Nephron (organoid): ENCODE measurements around the gene RUNX2.

Source experiments
- H3K27ac Mint-ChIP-seq, 3 experiments: 2 replicates each; pipeline ENCODE4 v1.8.0; 2020; ENCODE audit warnings: mixed read lengths in 3 of 3, mild to moderate bottlenecking in 2 of 3, moderate library complexity in 1 of 3
- H3K27me3 Mint-ChIP-seq: 2 replicates; pipeline ENCODE4 v1.8.0; 2021; ENCODE audit warnings: low read depth, mild to moderate bottlenecking, moderate library complexity, mixed read lengths
- H3K36me3 Mint-ChIP-seq: 2 replicates; pipeline ENCODE4 v1.8.0; 2020; ENCODE audit warnings: low read depth, mixed read lengths
- H3K4me1 Mint-ChIP-seq: 2 replicates; pipeline ENCODE4 v1.8.0; 2020; ENCODE audit warnings: mixed read lengths
- H3K4me3 Mint-ChIP-seq, 3 experiments: 2 replicates each; pipeline ENCODE4 v1.8.0; 2020; ENCODE audit warnings: mild to moderate bottlenecking in 3 of 3, mixed read lengths in 3 of 3, moderate library complexity in 2 of 3
- H3K9me3 Mint-ChIP-seq: 2 replicates; pipeline ENCODE4 v1.8.0; 2020; ENCODE audit warnings: mixed read lengths
- TF ChIP-seq, protein P1 (sequence below), 3 experiments: fragments of 200-600 bp; sonication (generic); IDR thresholded peaks; one replicate each; pipeline ENCODE4 v1.5.0; 2021; ENCODE audit warnings: antibody characterized with exemption in 3 of 3; ENCODE audit not compliant: unreplicated experiment in 3 of 3

The RUNX2 gene

DNA sequence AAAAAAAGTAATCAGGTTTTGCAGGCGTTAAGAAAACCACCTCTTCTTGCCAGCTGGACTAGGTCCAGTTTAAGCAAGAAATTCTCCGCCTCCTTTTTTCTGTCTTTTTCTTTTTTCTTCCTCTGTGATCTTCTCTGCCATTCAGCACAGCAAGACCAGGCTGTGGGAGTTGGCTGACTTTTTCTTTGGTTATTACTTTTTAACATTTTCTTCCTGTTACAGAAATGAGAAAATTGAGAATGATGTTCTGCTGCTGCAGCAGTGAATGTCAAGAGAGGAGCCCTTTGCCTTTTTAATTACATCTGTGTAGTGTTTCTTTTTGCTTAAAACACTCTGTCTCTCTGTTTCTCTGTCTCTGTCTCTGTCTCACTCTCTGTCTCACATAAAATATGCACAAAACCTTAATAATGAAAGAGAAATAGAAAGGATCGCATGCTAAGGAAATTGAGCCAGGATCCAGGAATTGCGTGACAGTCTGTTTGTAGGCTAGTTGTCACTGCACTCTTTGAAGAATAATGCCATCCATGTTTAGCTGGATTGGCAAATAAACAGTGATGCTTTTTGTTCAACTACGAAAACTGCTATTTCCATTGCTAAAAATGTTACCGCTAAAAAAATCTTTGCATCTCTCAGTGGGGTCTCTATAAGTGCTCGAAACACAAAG is 152.8 kb downstream of the RUNX2 start:
- no peaks in the 10 kb centered on the region for H3K9me3 Mint-ChIP-seq
- H3K27ac Mint-ChIP-seq: peak overlapping the region; percentile 23 to 56 (median 43)
- H3K4me3 Mint-ChIP-seq: no peak overlapping the region
- TF ChIP-seq, protein P1, sequence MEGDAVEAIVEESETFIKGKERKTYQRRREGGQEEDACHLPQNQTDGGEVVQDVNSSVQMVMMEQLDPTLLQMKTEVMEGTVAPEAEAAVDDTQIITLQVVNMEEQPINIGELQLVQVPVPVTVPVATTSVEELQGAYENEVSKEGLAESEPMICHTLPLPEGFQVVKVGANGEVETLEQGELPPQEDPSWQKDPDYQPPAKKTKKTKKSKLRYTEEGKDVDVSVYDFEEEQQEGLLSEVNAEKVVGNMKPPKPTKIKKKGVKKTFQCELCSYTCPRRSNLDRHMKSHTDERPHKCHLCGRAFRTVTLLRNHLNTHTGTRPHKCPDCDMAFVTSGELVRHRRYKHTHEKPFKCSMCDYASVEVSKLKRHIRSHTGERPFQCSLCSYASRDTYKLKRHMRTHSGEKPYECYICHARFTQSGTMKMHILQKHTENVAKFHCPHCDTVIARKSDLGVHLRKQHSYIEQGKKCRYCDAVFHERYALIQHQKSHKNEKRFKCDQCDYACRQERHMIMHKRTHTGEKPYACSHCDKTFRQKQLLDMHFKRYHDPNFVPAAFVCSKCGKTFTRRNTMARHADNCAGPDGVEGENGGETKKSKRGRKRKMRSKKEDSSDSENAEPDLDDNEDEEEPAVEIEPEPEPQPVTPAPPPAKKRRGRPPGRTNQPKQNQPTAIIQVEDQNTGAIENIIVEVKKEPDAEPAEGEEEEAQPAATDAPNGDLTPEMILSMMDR (IDR thresholded peaks at IDR 0.05; ENCODE audit: unreplicated experiment in 3 of 3): no peak
- peaks cover 34% of the 10 kb centered on the region for H3K4me1 Mint-ChIP-seq
- H3K36me3 Mint-ChIP-seq: no peaks in the 10 kb centered on the region
- no peaks in the 10 kb centered on the region for H3K27me3 Mint-ChIP-seq

DNA sequence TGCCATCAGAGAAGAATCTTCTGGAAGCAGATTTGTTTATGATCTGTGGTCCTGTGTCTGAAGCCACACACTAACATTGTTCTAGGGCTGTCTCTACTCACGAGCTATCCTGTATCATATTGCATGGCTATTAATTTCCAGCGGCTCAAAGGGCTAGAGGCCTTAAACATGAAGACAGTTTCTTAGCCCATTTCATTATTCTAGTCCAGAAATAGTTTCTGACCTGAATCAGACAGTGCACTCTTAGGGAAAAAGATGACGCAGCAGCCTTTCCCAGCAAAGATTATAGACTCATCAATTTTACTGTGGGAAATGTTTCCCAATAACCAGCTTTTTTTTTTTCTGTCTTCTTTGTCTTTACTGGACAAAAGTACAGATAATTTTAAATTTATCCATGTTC is 154.9 kb downstream of the RUNX2 start:
- Mint-ChIP-seq H3K4me1 (peaks cover 39% of the 10 kb centered on the region), H3K27ac (peak overlapping the region; percentile 46 to 71 (median 68)), H3K4me3 (no peak overlapping the region), H3K27me3 (no peaks in the 10 kb centered on the region), H3K9me3 (no peaks in the 10 kb centered on the region), H3K36me3 (no peaks in the 10 kb centered on the region)
- TF ChIP-seq, protein P1 (IDR thresholded peaks at IDR 0.05; ENCODE audit: unreplicated experiment in 3 of 3): no peak

GRCh38 chr6:45483501-45483900 is 155.4 kb downstream of the RUNX2 start:
- TF ChIP-seq, protein P1 (IDR thresholded peaks at IDR 0.05; ENCODE audit: unreplicated experiment in 3 of 3): no peak

DNA sequence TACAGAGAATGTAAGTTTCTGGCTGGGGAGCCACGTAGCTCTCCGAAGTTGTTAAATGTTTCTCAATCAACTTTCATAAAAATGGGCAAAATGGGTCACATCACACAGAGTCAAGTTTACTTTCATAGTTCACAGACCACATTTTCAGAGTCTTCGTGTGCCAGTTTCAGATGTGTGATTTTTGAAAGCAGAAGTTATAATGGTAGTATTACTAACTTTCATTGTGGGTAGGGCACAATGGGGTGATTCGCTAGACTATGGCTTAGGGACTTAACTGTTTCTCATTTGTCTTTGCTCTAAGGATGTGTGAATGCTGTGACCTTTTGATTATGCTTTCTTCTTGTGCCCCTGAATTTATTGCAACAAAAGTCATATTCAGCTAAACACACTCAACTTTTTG is 158.6 kb downstream of the RUNX2 start:
- Mint-ChIP-seq H3K9me3 (no peaks in the 10 kb centered on the region), H3K4me3 (no peak overlapping the region), H3K36me3 (no peaks in the 10 kb centered on the region), H3K27me3 (no peaks in the 10 kb centered on the region), H3K4me1 (peaks cover 30% of the 10 kb centered on the region), H3K27ac (no peak overlapping the region)
- TF ChIP-seq, protein P1 (IDR thresholded peaks at IDR 0.05; ENCODE audit: unreplicated experiment in 3 of 3): no peak

More at GRCh38 chr6:45483501-45483900, 155.4 kb downstream of the RUNX2 start:
- Mint-ChIP-seq H3K27ac (peak overlapping the region in 1 of 3 experiments; percentile 30), H3K36me3 (no peaks in the 10 kb centered on the region), H3K27me3 (no peaks in the 10 kb centered on the region), H3K4me1 (peaks cover 39% of the 10 kb centered on the region), H3K9me3 (no peaks in the 10 kb centered on the region), H3K4me3 (no peak overlapping the region)

DNA sequence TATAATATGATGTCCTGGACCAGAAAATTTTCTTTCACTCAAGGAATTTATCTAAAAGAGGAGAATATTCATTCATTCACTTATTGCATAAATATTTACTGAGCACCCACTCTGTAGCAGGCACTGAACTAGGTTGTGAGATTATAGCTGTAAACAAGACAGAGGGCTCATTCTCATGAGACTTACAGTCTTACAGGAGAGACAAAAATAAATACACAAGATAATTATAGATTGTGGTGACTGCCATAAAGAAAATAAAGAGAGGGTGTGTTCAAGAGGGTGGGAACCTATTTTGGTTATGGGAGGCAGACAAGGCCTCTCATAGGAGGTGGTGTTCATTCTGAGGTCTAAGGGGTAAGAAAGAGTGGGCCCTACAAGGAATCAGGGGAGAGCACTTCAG is 159.5 kb downstream of the RUNX2 start:
- H3K36me3 Mint-ChIP-seq: no peaks in the 10 kb centered on the region
- H3K27me3 Mint-ChIP-seq: no peaks in the 10 kb centered on the region
- TF ChIP-seq, protein P1 (IDR thresholded peaks at IDR 0.05; ENCODE audit: unreplicated experiment in 3 of 3): no peak
- H3K4me3 Mint-ChIP-seq: no peak overlapping the region
- H3K4me1 Mint-ChIP-seq: peaks cover 27% of the 10 kb centered on the region
- H3K27ac Mint-ChIP-seq: no peak overlapping the region
- H3K9me3 Mint-ChIP-seq: no peaks in the 10 kb centered on the region

DNA sequence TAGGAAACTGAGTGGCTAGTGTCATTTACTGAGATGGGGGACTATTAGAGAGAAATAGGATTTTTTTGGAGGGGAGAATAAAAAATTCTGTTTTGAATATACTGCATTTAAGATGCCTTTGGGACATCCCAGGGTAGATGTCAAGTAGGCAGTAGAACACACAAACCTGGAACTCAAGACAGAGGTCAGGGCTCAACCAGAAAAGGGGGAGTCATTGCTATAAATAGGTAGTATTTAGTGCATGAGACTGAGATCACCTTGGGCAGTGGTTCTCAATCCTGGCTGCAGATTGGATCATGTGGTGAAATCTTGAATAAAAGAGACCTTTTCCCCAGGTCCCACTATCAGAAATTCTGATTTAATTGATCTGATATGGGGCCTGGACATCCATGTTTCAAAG is 160.1 kb downstream of the RUNX2 start:
- Mint-ChIP-seq H3K4me1 (peaks cover 21% of the 10 kb centered on the region), H3K9me3 (no peaks in the 10 kb centered on the region), H3K36me3 (no peaks in the 10 kb centered on the region), H3K27ac (no peak overlapping the region), H3K27me3 (no peaks in the 10 kb centered on the region), H3K4me3 (no peak overlapping the region)
- TF ChIP-seq, protein P1 (IDR thresholded peaks at IDR 0.05; ENCODE audit: unreplicated experiment in 3 of 3): no peak
